GM23338 (cell line): ENCODE data around the gene IFITM1.

Source experiments
- CTCF ChIP-seq, 2 experiments: fragments of 200-600 bp in 1 of 2; sonication (generic) in 1 of 2; conservative IDR thresholded peaks; 2 replicates each; pipeline versions ENCODE4 v1.5.1 to v1.6.1; 2016 to 2017; ENCODE audit warnings: antibody characterized with exemption in 2 of 2, low read depth in 2 of 2, mild to moderate bottlenecking in 2 of 2, moderate library complexity in 1 of 2
- POLR2AphosphoS5 ChIP-seq: IDR thresholded peaks from 2 replicates; pipeline ENCODE4 v1.6.1; 2016; ENCODE audit warnings: antibody characterized with exemption, low read depth

- TF ChIP-seq CTCF (conservative IDR thresholded peaks at IDR 0.05; ENCODE audit: low read depth in 2 of 2), result no peak
- TF ChIP-seq POLR2AphosphoS5, result no peak
These were observed 32.7 kb downstream of the IFITM1 start for GRCh38 chr11:346529-346928.
